Tibial nerve (tissue), 4 donors: ENCODE data around the gene XYLT1.

Source experiments
- EP300 ChIP-seq, 2 donors: sonication (generic); formaldehyde crosslinking; IDR thresholded peaks; one replicate each; pipeline ENCODE4 v1.6.1; 2017; ENCODE audit warnings: antibody characterized with exemption in 2 of 2, mild to moderate bottlenecking in 1 of 2
- TF ChIP-seq, protein P1 (sequence below), 5 experiments: fragments of 200-600 bp in 3 of 5; fragments of 450-650 bp in 2 of 5; sonication (generic) in 3 of 5; IDR thresholded peaks; one replicate each; pipeline ENCODE4 v1.5.1; 2016 to 2019; ENCODE audit warnings: antibody characterized with exemption in 5 of 5, mild to moderate bottlenecking in 3 of 5, moderate library complexity in 2 of 5

DNA sequence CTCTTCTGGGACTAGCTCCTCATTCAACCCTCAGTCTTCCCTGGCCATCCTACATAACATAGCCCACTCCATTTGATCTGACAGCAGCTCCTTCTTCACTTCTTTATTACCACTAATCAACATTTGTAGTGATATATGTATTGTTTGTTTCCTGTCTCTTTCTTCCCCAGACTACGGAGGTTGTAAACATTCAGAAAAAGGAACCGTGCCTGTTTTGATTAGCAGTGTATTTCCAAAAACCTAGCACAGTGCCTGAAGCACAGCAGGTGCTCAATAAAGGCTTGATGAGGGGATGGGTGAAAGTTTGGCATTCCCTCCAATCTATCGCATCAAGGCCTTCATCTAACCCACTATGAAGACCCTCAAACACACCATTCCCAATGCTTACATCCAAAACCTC, 150.8 kb downstream of the XYLT1 start:
- TF ChIP-seq, protein P1, sequence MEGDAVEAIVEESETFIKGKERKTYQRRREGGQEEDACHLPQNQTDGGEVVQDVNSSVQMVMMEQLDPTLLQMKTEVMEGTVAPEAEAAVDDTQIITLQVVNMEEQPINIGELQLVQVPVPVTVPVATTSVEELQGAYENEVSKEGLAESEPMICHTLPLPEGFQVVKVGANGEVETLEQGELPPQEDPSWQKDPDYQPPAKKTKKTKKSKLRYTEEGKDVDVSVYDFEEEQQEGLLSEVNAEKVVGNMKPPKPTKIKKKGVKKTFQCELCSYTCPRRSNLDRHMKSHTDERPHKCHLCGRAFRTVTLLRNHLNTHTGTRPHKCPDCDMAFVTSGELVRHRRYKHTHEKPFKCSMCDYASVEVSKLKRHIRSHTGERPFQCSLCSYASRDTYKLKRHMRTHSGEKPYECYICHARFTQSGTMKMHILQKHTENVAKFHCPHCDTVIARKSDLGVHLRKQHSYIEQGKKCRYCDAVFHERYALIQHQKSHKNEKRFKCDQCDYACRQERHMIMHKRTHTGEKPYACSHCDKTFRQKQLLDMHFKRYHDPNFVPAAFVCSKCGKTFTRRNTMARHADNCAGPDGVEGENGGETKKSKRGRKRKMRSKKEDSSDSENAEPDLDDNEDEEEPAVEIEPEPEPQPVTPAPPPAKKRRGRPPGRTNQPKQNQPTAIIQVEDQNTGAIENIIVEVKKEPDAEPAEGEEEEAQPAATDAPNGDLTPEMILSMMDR (IDR thresholded peaks at IDR 0.05) = no peak
- TF ChIP-seq EP300 (IDR thresholded peaks at IDR 0.05) = no peak
